IgD-negative memory B cell (primary cell): ENCODE data around the gene DDX27. TPM values are rescaled to one million over a fixed set of nuclear protein-coding genes. Genes with fewer than 3 reads are reported as not detected.
A peak's percentile ranks its signal among the peaks of the same experiment; 100 is the strongest.
"Not testable (repeated sequence)": the region's sequence is repeated elsewhere in the genome, so short reads cannot be mapped to it uniquely, and the experiment has no call there.

ENCODE experiments used
- H3K27ac Mint-ChIP-seq, 3 donors: one replicate each; pipeline ENCODE4 v1.8.0; 2020 to 2022; ENCODE audit warnings: mild to moderate bottlenecking in 3 of 3, mixed read lengths in 3 of 3, moderate library complexity in 1 of 3
- H3K27me3 Mint-ChIP-seq: one replicate; pipeline ENCODE4 v1.8.0; 2021; ENCODE audit warnings: mixed read lengths
- H3K36me3 Mint-ChIP-seq: one replicate; pipeline ENCODE4 v1.8.0; 2020; ENCODE audit warnings: mild to moderate bottlenecking, mixed read lengths
- H3K4me1 Mint-ChIP-seq, 3 donors: one replicate each; pipeline ENCODE4 v1.8.0; 2020 to 2022; ENCODE audit warnings: mixed read lengths in 3 of 3, mild to moderate bottlenecking in 1 of 3
- H3K4me3 Mint-ChIP-seq, 4 donors: one replicate each; pipeline ENCODE4 v1.8.0; 2020 to 2022; ENCODE audit warnings: mild to moderate bottlenecking in 4 of 4, mixed read lengths in 4 of 4, moderate library complexity in 3 of 4
- H3K9me3 Mint-ChIP-seq, 3 donors: one replicate each; pipeline ENCODE4 v1.8.0; 2020 to 2021; ENCODE audit warnings: mixed read lengths in 3 of 3, mild to moderate bottlenecking in 1 of 3
- polyA plus RNA-seq: library from polyadenylated mRNA; unstranded; fragments of 300-500 nt; fragmentation: Illumina TruSeq; gene quantifications from one replicate; pipeline ENCODE4 v1.2.3, GENCODE V29; 2021

The DDX27 gene
- polyA plus RNA-seq, 1 donor from 2014 or later, result 62.8 TPM

GRCh38 chr20:49186535-49187329 lies 32.5 kb upstream of the DDX27 start:
- Mint-ChIP-seq H3K36me3 (peaks cover 2% of the 10 kb centered on the region), H3K9me3 (no peaks in the 10 kb centered on the region), H3K4me3 (peak overlapping the region; percentile 85 to 93 (median 88)), H3K27me3 (no peaks in the 10 kb centered on the region), H3K4me1 (peaks cover 24 to 41% (median 40%) of the 10 kb centered on the region in 3 donors), H3K27ac (peak overlapping the region; percentile 82 to 97 (median 87))

- Mint-ChIP-seq H3K27ac (peak overlapping the region; percentile 82 to 97 (median 87)), H3K27me3 (no peaks in the 10 kb centered on the region), H3K9me3 (no peaks in the 10 kb centered on the region), H3K4me1 (peaks cover 24 to 35% (median 33%) of the 10 kb centered on the region in 3 donors), H3K36me3 (no peaks in the 10 kb centered on the region), H3K4me3 (peak overlapping the region; percentile 85 to 93 (median 88))
These were observed 31.8 kb upstream of the DDX27 start for GRCh38 chr20:49187330-49187850.

- no peaks in the 10 kb centered on the region for H3K9me3 Mint-ChIP-seq
- peak within 1 kb of the TSS; percentile 91 to 96 (median 94) for H3K4me3 Mint-ChIP-seq
- H3K27ac Mint-ChIP-seq, result peak within 1 kb of the TSS; percentile 87 to 97 (median 91)
- peaks cover 22 to 30% (median 29%) of the 10 kb centered on the region in 3 donors for H3K4me1 Mint-ChIP-seq
- no peaks in the 10 kb centered on the region for H3K27me3 Mint-ChIP-seq
- H3K36me3 Mint-ChIP-seq, result no peaks in the 10 kb centered on the region
These were observed 31.2 kb upstream of the DDX27 start, which contains the start of gene STAU1 for GRCh38 chr20:49187851-49188641. TSS of gene STAU1 (minus strand) at chr20:49188334. CDS start at chr20:49166201, 22,133 bp downstream.

GRCh38 chr20:49192944-49193518 lies 26.2 kb upstream of the DDX27 start:
- not testable (repeated sequence) for H3K36me3 Mint-ChIP-seq, H3K4me1 Mint-ChIP-seq, H3K27me3 Mint-ChIP-seq, H3K4me3 Mint-ChIP-seq, H3K27ac Mint-ChIP-seq, H3K9me3 Mint-ChIP-seq

GRCh38 chr20:49199729-49200293 lies 19.4 kb upstream of the DDX27 start:
- no peaks in the 10 kb centered on the region for H3K27me3 Mint-ChIP-seq
- H3K4me1 Mint-ChIP-seq, result no peaks in the 10 kb centered on the region
- no peaks in the 10 kb centered on the region for H3K9me3 Mint-ChIP-seq
- H3K36me3 Mint-ChIP-seq, result peaks cover 2% of the 10 kb centered on the region
- H3K27ac Mint-ChIP-seq, result no peak overlapping the region
- H3K4me3 Mint-ChIP-seq, result no peak overlapping the region

GRCh38 chr20:49203011-49203410 lies 16.2 kb upstream of the DDX27 start:
- Mint-ChIP-seq H3K4me3 (no peak overlapping the region), H3K27me3 (no peaks in the 10 kb centered on the region), H3K9me3 (no peaks in the 10 kb centered on the region), H3K36me3 (no peaks in the 10 kb centered on the region), H3K27ac (no peak overlapping the region), H3K4me1 (no peaks in the 10 kb centered on the region)

- Mint-ChIP-seq H3K4me3 (no peak overlapping the region), H3K9me3 (no peaks in the 10 kb centered on the region), H3K27me3 (no peaks in the 10 kb centered on the region), H3K36me3 (no peaks in the 10 kb centered on the region), H3K27ac (no peak overlapping the region), H3K4me1 (no peaks in the 10 kb centered on the region)
These were observed 15.5 kb upstream of the DDX27 start for GRCh38 chr20:49203746-49204145.

GRCh38 chr20:49207076-49207475 lies 12.1 kb upstream of the DDX27 start:
- H3K27me3 Mint-ChIP-seq, result no peaks in the 10 kb centered on the region
- no peak overlapping the region for H3K27ac Mint-ChIP-seq
- no peak overlapping the region for H3K4me3 Mint-ChIP-seq
- peaks cover 2 to 10% (median 2%) of the 10 kb centered on the region in 3 donors for H3K9me3 Mint-ChIP-seq
- H3K4me1 Mint-ChIP-seq, result no peaks in the 10 kb centered on the region
- H3K36me3 Mint-ChIP-seq, result no peaks in the 10 kb centered on the region

- H3K4me1 Mint-ChIP-seq, result no peaks in the 10 kb centered on the region
- H3K9me3 Mint-ChIP-seq, result peaks cover 2 to 10% (median 2%) of the 10 kb centered on the region in 3 donors
- no peak overlapping the region for H3K27ac Mint-ChIP-seq
- H3K4me3 Mint-ChIP-seq, result no peak overlapping the region
- peaks cover 3% of the 10 kb centered on the region for H3K36me3 Mint-ChIP-seq
- peaks cover 1% of the 10 kb centered on the region for H3K27me3 Mint-ChIP-seq
These were observed 9.0 kb upstream of the DDX27 start for GRCh38 chr20:49210101-49210756.

GRCh38 chr20:49210757-49211110 lies 8.5 kb upstream of the DDX27 start:
- H3K36me3 Mint-ChIP-seq, result peaks cover 3% of the 10 kb centered on the region
- H3K27ac Mint-ChIP-seq, result no peak overlapping the region
- H3K4me3 Mint-ChIP-seq, result no peak overlapping the region
- H3K4me1 Mint-ChIP-seq, result no peaks in the 10 kb centered on the region
- H3K9me3 Mint-ChIP-seq, result peaks cover 2 to 10% (median 2%) of the 10 kb centered on the region in 3 donors
- H3K27me3 Mint-ChIP-seq, result peaks cover 1% of the 10 kb centered on the region

GRCh38 chr20:49214571-49214970 lies 4.6 kb upstream of the DDX27 start:
- no peak overlapping the region for H3K27ac Mint-ChIP-seq
- peaks cover 1% of the 10 kb centered on the region for H3K27me3 Mint-ChIP-seq
- H3K4me1 Mint-ChIP-seq, result peaks cover 6 to 10% (median 8%) of the 10 kb centered on the region in 3 donors
- no peak overlapping the region for H3K4me3 Mint-ChIP-seq
- H3K36me3 Mint-ChIP-seq, result peaks cover 3% of the 10 kb centered on the region
- H3K9me3 Mint-ChIP-seq, result peaks cover 2 to 10% (median 2%) of the 10 kb centered on the region in 3 donors

- Mint-ChIP-seq H3K27ac (no peak overlapping the region), H3K27me3 (peaks cover 1% of the 10 kb centered on the region), H3K4me3 (no peak overlapping the region), H3K36me3 (peaks cover 3% of the 10 kb centered on the region), H3K9me3 (peaks cover 2 to 6% (median 2%) of the 10 kb centered on the region in 3 donors), H3K4me1 (peaks cover 10 to 15% (median 11%) of the 10 kb centered on the region in 3 donors)
These were observed 4.0 kb upstream of the DDX27 start for GRCh38 chr20:49215232-49215631.

GRCh38 chr20:49216991-49217578 lies 2.1 kb upstream of the DDX27 start:
- H3K4me3 Mint-ChIP-seq, result peak overlapping the region in 3 of 4 donors; percentile 44 to 87 (median 71)
- H3K27ac Mint-ChIP-seq, result peak overlapping the region; percentile 46 to 84 (median 78)
- no peaks in the 10 kb centered on the region for H3K9me3 Mint-ChIP-seq
- H3K36me3 Mint-ChIP-seq, result peaks cover 4% of the 10 kb centered on the region
- H3K27me3 Mint-ChIP-seq, result peaks cover 1% of the 10 kb centered on the region
- H3K4me1 Mint-ChIP-seq, result peaks cover 10 to 22% (median 14%) of the 10 kb centered on the region in 3 donors

- H3K4me3 Mint-ChIP-seq, result peak overlapping the region; percentile 84 to 97 (median 94)
- not testable (repeated sequence) for H3K27me3 Mint-ChIP-seq, H3K36me3 Mint-ChIP-seq, H3K9me3 Mint-ChIP-seq
- peak overlapping the region; percentile 82 to 98 (median 97) for H3K27ac Mint-ChIP-seq
- peaks cover 10 to 22% (median 14%) of the 10 kb centered on the region in 3 donors for H3K4me1 Mint-ChIP-seq
These were observed 501 bp upstream of the DDX27 start for GRCh38 chr20:49218739-49219090.
